ENCODE data around the gene NOC4L.
A peak's percentile ranks its signal among the peaks of the same experiment; 100 is the strongest.

Gene NOC4L

GRCh38 chr12:132163041-132163910, 19.0 kb downstream of the NOC4L start:
- no peak for DNase-seq (ENCODE audit: low read depth)
- no peak for TF ChIP-seq CTCF (conservative IDR thresholded peaks at IDR 0.05; ENCODE audit: low read depth, low read length)
- no peak overlapping the region for H3K4me3 ChIP-seq (ENCODE audit: low read length)

GRCh38 chr12:132163911-132164288, 19.6 kb downstream of the NOC4L start:
- DNase-seq (ENCODE audit: low read depth) = no peak
- peak; percentile 20 for TF ChIP-seq CTCF (conservative IDR thresholded peaks at IDR 0.05; ENCODE audit: low read depth, low read length)
- no peak overlapping the region for H3K4me3 ChIP-seq (ENCODE audit: low read length)

- DNase-seq (ENCODE audit: low read depth) = no peak
- no peak for TF ChIP-seq CTCF (conservative IDR thresholded peaks at IDR 0.05; ENCODE audit: low read depth, low read length)
- H3K4me3 ChIP-seq (ENCODE audit: low read length) = no peak overlapping the region
These were observed 20.2 kb downstream of the NOC4L start for GRCh38 chr12:132164426-132164825.

GRCh38 chr12:132165584-132165983, 21.3 kb downstream of the NOC4L start:
- no peak for DNase-seq (ENCODE audit: low read depth)
- TF ChIP-seq CTCF (conservative IDR thresholded peaks at IDR 0.05; ENCODE audit: low read depth, low read length) = no peak
- H3K4me3 ChIP-seq (ENCODE audit: low read length) = no peak overlapping the region

- TF ChIP-seq CTCF (conservative IDR thresholded peaks at IDR 0.05; ENCODE audit: low read depth, low read length) = no peak
- H3K4me3 ChIP-seq (ENCODE audit: low read length) = no peak overlapping the region
- DNase-seq (ENCODE audit: low read depth) = no peak
These were observed 21.8 kb downstream of the NOC4L start for GRCh38 chr12:132166093-132166492.

GRCh38 chr12:132166801-132167591, 22.7 kb downstream of the NOC4L start:
- no peak overlapping the region for H3K4me3 ChIP-seq (ENCODE audit: low read length)
- no peak for TF ChIP-seq CTCF (conservative IDR thresholded peaks at IDR 0.05; ENCODE audit: low read depth, low read length)
- DNase-seq (ENCODE audit: low read depth) = no peak

All from retinal pigment epithelial cell (primary cell).